Stimulated activated CD8-positive, alpha-beta memory T cell treated with anti-CD3 and anti-CD28 coated beads, Interleukin-4, amount 100 ng/mL, for 48 hours (primary cell): ENCODE data around the gene SMNDC1.
"Not testable (repeated sequence)": the region's sequence is repeated elsewhere in the genome, so short reads cannot be mapped to it uniquely, and the experiment has no call there.

ENCODE experiments used
- DNase-seq: peaks from one replicate; pipeline ENCODE4 v3.0.0-alpha.2; 2020

Gene SMNDC1

GRCh38 chr10:110304780-110305421 is at the start of gene SMNDC1:
Gene SMNDC1 (minus strand): TSS chr10:110304920. CDS start chr10:110303587, 1,333 bp downstream.
- peak; percentile 99 for DNase-seq

GRCh38 chr10:110354322-110354766 is 49.6 kb upstream of the SMNDC1 start:
- DNase-seq, result peak; percentile 93

DNA sequence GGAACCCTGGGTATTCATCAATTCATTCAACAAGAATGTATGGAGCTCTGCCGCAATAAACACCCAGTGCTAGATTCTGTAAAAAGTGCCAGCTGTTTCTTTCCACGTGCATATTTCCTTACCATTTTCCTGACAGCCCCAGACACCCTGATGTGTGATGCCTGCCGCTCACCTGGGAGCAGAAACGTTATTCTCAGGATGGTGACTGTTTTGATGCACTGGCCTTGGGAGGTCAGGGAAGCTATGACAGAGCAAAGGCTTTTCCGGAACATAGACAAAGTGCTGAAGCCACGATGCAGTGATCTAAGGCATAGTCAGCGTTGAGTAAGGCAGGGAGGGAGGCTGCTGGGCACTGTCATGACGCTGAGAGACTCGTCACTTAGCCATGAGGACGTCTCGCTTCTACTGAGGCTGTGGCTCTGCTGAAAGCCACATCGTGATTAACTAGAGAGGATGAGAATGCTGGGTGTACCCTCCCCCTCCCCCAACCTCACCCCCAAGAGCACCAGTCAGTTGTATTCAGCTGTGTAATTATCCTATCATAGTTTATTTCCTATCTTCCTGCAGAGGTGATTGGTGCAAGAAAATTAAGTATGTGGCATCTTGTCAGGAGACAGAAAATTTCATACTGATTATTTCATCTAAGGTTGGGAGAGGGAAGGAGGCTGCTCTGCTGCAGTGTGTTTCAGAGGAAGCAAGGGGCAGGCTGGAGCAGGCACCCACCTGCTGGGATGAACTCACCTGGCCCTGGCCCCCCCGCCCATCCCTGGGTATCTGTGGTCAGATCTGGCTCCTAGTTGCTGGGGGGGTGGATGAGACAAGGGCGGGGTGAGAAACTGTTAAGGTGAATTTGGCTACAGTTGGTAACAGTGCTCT is 48.8 kb upstream of the SMNDC1 start:
- DNase-seq, result peak; percentile 78

DNA sequence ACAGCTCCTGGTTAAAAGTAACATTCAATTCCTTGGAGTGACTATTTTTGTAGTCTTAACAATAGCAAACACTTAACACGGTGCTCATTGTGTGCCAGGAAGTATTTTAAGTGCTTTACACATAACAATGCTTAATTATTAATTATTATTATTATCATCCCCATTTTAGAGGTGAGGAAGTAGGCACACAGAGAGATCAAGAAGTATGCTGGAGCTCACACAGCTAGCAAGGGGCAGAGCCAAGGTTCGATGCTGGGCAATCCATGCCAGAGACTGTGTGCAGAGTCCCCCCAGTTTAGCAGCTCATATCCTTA is 48.2 kb upstream of the SMNDC1 start:
- DNase-seq, result no peak

DNA sequence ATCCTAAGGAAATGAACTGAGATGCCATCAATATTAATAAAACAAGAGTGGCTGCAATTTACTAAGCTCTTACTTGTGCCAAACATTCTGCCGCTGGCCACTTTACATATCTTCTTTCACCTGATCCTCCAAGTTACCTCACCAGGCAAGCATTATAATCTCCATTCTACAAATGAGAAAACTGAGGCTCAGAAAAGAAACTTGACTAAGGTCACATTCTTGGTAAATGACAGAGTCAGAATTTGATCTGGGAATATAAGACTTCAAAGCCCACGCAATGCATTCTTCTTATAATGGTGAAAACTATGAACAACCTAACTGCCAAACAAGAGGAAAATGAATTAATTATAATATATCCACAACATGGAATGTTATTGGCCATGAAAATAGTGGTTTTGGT is 46.1 kb upstream of the SMNDC1 start:
- DNase-seq, result no peak

GRCh38 chr10:110349831-110350230 is 45.1 kb upstream of the SMNDC1 start:
- DNase-seq, result no peak

GRCh38 chr10:110349386-110349785 is 44.7 kb upstream of the SMNDC1 start:
- DNase-seq, result no peak

DNA sequence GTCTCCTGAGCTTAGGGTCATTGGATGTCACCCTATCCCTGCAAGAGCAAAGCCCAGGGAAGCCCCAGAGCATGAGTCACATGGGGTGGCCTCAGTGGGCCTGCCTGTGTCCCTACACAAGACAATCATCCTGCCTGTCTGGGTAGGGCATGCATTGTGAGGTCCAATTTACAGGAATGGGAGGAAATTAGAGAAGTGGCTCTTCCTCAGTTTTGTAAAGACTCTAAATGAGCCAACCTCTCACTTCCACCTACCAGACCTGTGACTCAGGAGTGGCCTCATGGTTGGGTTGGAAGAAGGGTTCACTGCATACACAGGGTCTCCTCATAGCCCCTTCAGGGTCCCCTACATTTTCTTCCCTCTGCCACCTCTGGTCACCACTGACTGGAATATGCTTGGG is 43.6 kb upstream of the SMNDC1 start:
- DNase-seq, result no peak

GRCh38 chr10:110346914-110347313 is 42.2 kb upstream of the SMNDC1 start:
- DNase-seq, result no peak

DNA sequence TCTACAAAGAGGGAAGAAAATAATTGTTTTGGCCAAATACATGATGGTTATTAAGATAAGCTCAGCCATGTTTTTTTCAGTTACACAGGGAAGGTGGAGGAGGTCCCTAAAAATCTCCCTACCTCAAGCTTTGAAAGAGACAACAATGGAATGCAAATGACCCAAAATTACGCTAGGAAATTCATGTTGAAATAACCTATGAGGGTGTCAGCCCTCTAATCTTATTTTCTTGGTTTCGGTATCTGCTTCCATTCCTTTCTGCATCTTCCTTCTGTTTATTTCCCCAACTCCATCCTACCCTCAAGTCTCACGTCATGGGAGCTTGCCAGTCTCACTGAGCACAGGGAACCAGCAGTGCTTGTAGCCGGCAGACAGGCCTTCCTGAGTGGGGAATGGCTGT is 40.6 kb upstream of the SMNDC1 start:
- DNase-seq, result no peak

GRCh38 chr10:110344622-110345021 is 39.9 kb upstream of the SMNDC1 start:
- DNase-seq, result no peak

GRCh38 chr10:110343947-110344346 is 39.2 kb upstream of the SMNDC1 start:
- DNase-seq, result no peak

DNA sequence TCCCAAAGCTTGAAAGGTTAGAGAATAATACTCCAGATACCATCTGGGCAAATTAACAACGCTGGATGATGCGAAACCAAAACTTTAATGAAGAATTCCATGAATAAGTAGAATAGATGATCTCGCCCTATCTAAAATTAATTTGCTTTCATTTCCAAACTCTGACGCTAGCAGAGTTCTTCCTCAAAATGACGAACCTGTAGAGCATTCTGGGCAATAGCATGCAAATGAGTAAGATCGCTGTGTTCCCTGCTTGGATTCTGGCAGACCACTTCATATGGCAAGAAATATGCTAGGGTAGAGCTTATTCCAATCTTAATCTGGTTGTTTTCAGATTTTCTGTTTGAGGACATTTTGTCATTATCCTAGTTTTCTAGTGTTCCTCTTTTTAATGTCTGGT is 36.1 kb upstream of the SMNDC1 start:
- DNase-seq, result no peak

GRCh38 chr10:110340122-110340521 is 35.4 kb upstream of the SMNDC1 start:
- DNase-seq, result no peak

DNA sequence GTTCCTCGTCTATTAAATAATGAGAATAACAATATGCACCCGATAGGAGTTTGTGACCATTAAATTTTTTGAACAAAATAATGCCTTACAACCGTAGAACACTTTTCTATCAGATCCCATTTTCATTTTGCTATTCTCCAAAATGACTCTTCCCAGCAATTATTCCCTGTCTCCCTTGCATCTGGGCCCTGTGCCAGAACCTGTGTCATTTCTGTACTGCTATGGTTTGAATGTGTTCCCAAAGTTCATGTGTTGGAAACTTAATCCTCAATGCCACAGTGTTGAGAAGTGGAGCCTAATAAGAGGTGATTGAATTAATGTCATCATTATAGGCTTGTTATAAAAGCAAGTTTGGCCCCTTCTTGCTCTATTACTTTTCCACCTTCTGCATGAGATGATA is 33.2 kb upstream of the SMNDC1 start:
- no peak for DNase-seq

GRCh38 chr10:110337401-110337800 is 32.7 kb upstream of the SMNDC1 start:
- DNase-seq, result no peak

DNA sequence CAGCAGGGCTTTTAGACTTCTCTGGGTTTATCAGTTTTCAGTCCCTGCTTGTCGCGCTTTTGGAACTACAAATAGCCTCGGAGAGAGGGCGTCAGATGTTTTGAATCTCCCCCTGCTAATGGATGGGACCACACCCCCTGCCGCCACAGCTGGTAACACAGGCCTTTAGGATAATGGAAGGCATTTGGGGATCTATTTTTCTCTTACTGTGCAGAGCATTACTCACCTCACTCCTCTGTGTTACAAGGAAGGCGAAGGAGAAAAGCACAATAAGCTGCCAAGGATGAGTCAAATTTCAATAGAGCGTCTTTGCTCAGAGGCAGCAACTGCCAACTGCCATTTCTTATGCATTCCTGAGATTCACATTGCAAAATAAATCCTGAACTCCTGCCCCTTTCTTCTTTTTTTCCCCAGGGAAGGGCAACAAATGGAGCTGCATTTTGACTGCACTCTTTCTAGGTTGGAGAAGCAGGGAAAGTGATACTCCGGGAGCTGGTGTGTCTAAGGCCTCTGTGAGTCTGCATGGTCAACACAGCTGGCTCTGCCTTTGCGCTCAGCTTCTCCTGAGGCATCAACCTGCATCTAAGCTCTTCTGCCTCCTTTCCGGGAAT is 31.5 kb upstream of the SMNDC1 start:
- DNase-seq, result no peak

GRCh38 chr10:110335314-110336064 is 30.8 kb upstream of the SMNDC1 start:
- DNase-seq, result no peak

GRCh38 chr10:110334061-110334656 is 29.4 kb upstream of the SMNDC1 start:
- no peak for DNase-seq

GRCh38 chr10:110331226-110331795 is 26.6 kb upstream of the SMNDC1 start:
- DNase-seq, result not testable (repeated sequence)

DNA sequence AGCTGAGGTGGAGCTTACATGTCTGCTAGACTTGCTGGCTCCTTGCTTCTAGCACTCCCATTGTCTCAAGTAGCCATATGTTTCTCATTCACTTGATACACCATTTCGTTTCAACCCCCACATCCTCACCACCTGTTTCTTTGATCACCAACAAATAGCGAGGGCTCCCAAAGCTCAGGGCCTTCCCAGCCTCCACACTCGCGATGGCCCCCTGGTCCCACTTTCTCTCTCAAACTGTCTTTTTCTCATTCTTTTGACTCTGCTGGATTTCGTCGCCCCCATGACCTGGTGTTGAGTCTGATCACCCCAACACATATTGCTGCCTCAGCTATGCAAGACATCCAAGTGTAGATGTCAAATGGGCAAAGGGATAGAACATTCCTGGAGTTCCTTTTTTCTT is 26.0 kb upstream of the SMNDC1 start:
- no peak for DNase-seq

- no peak for DNase-seq
Measured at GRCh38 chr10:110327262-110327914, 22.7 kb upstream of the SMNDC1 start.
